22Rv1 (cell line): ENCODE measurements around the gene DGKB.

Experiments
- H3K27ac ChIP-seq: fragments of 450-650 bp; 2 replicates; pipeline ENCODE4 v1.5.1; 2017
- CTCF ChIP-seq: fragments of 450-650 bp; IDR thresholded peaks from 2 replicates; pipeline ENCODE4 v1.5.1; 2017; ENCODE audit warnings: mild to moderate bottlenecking
- ZFX ChIP-seq: fragments of 450-650 bp; IDR thresholded peaks from 2 replicates; pipeline ENCODE4 v1.6.1; 2017; ENCODE audit warnings: antibody characterized with exemption, borderline replicate concordance

The DGKB gene

GRCh38 chr7:14309432-14309831 lies 593.1 kb downstream of the DGKB start:
- no peak for TF ChIP-seq ZFX
- no peak for TF ChIP-seq CTCF
- no peak overlapping the region for H3K27ac ChIP-seq

DNA sequence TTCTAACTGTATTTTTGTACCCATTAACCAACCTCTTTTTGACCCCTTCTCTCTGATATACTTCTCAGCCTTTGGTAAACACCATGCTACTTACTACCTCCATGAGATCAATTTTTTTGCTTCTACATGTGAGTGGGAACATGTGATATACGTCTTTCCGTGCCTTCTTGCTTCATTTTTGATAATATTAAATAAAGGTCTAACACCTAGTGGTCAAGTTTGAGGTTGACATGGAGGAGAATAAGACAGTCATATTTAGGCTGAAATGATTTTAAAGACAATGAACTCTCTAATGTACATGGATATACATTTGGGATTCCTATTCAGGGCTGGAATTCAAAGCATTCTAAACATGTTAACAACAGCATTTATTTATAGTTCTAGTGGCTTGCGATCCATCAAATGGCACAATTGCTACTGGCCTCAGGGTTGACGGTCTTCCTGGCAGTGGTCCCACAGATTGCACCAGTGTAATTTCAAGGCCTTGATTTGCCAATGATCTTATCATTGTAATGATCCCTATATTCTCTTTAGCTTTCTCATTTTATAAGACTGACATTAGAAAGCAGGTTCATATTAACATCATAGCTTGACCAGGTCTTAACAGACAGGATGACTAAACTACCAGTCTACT lies 597.2 kb downstream of the DGKB start:
- TF ChIP-seq CTCF (no peak), ZFX (no peak)
- H3K27ac ChIP-seq = no peak overlapping the region

GRCh38 chr7:14303536-14303935 lies 599.0 kb downstream of the DGKB start:
- H3K27ac ChIP-seq = no peak overlapping the region
- TF ChIP-seq CTCF = no peak
- TF ChIP-seq ZFX = no peak

- no peak overlapping the region for H3K27ac ChIP-seq
- no peak for TF ChIP-seq ZFX
- no peak for TF ChIP-seq CTCF
Measured at GRCh38 chr7:14294637-14295036, 607.9 kb downstream of the DGKB start.

- no peak overlapping the region for H3K27ac ChIP-seq
Measured at GRCh38 chr7:14293434-14293833, 609.1 kb downstream of the DGKB start.

DNA sequence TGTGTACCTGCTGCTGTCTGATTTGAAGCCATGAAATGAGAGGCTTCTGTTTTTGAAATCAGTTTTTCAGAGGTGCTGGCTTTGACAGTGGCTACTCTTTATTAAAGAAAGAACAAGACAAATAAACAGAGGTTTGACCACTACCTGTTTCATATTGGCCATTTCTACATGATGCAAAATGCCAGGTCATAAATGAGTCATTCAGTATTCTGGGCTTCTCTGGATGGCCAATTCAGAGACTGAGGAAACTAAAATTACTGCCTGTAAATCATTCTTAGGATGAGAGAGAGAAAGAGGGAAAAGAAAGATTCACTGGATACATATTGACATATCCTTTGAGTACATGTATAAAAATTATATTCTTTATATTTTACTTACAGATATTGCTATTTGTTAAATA lies 609.8 kb downstream of the DGKB start:
- TF ChIP-seq CTCF (no peak), ZFX (no peak)
- H3K27ac ChIP-seq = no peak overlapping the region

More at GRCh38 chr7:14293434-14293833, 609.1 kb downstream of the DGKB start:
- TF ChIP-seq CTCF = no peak
- no peak for TF ChIP-seq ZFX

GRCh38 chr7:14289957-14290356 lies 612.6 kb downstream of the DGKB start:
- no peak for TF ChIP-seq ZFX
- TF ChIP-seq CTCF = no peak

More at GRCh38 chr7:14289957-14290356, 612.6 kb downstream of the DGKB start:
- no peak overlapping the region for H3K27ac ChIP-seq
